Right forelimb (tissue), 1 donor: Measurements from ENCODE around the gene VCP.

Source experiments
- DNase-seq: peaks from one replicate; pipeline ENCODE4 v3.0.0-alpha.2; 2018

Gene VCP

GRCh38 chr9:35102769-35103659 is 30.6 kb upstream of the VCP start, which contains the start of gene STOML2:
STOML2 (minus strand) TSS chr9:35103131; CDS start chr9:35103094, 37 bp downstream.
- peak; percentile 93 for DNase-seq

- no peak for DNase-seq
Observed at GRCh38 chr9:35102465-35102768, 30.0 kb upstream of the VCP start.

- no peak for DNase-seq
Observed at GRCh38 chr9:35097573-35097972, 25.1 kb upstream of the VCP start.

- DNase-seq = peak; percentile 91
Observed at GRCh38 chr9:35096035-35096849, 23.8 kb upstream of the VCP start, which contains the start of gene PIGO. PIGO (minus strand) TSS chr9:35096591; CDS start chr9:35095565, 1,026 bp downstream.

- no peak for DNase-seq
Observed at GRCh38 chr9:35091536-35091935, 19.1 kb upstream of the VCP start.

- no peak for DNase-seq
Observed at GRCh38 chr9:35089434-35089833, 17.0 kb upstream of the VCP start.

GRCh38 chr9:35085078-35085477 is 12.7 kb upstream of the VCP start:
- no peak for DNase-seq

GRCh38 chr9:35079426-35080341 is 7.3 kb upstream of the VCP start, which contains the start of gene FANCG:
FANCG (minus strand) TSS chr9:35079942; CDS start chr9:35079524, 418 bp downstream.
- peak; percentile 95 for DNase-seq

- no peak for DNase-seq
Observed at GRCh38 chr9:35079041-35079425, 6.6 kb upstream of the VCP start.

GRCh38 chr9:35078066-35078465 is 5.6 kb upstream of the VCP start:
- DNase-seq = no peak

GRCh38 chr9:35076848-35077247 is 4.4 kb upstream of the VCP start:
- DNase-seq = no peak

- DNase-seq = no peak
Observed at GRCh38 chr9:35075358-35075757, 2.9 kb upstream of the VCP start.

- DNase-seq = no peak
Observed at GRCh38 chr9:35074791-35075190, 2.4 kb upstream of the VCP start.

- DNase-seq = no peak
Observed at GRCh38 chr9:35074141-35074540, 1.7 kb upstream of the VCP start.

- no peak for DNase-seq
Observed at GRCh38 chr9:35073279-35073612, 821 bp upstream of the VCP start.

- peak; percentile 86 for DNase-seq
Observed at GRCh38 chr9:35071814-35072460, 488 bp downstream of the VCP start.

GRCh38 chr9:35070823-35071813 is 1.3 kb downstream of the VCP start:
- DNase-seq = no peak

- DNase-seq = no peak
Observed at GRCh38 chr9:35069020-35069419, 3.4 kb downstream of the VCP start.

GRCh38 chr9:35067056-35067455 is 5.4 kb downstream of the VCP start:
- DNase-seq = no peak

- DNase-seq = no peak
Observed at GRCh38 chr9:35060548-35061207, 11.7 kb downstream of the VCP start.
